OCI-LY7 (cell line): Measurements from ENCODE around the gene ARHGAP21. TPM values are rescaled to one million over a fixed set of nuclear protein-coding genes. Genes with fewer than 3 reads are reported as not detected.

Source experiments
- BruUV-seq: library from RNA; stranded (reverse); fragments of 400-500 nt; replicated peaks from 2 replicates; lab custom pipeline; 2021; lab: Mats Ljungman, UMichigan
- CTCF ChIA-PET: fragments of 300-600 bp; sonication (Branson Sonifier 250); formaldehyde crosslinking; loops from one replicate; lab custom pipeline; 2022; ENCODE audit warnings: antibody characterized with exemption; ENCODE audit not compliant: unreplicated experiment; lab: Charles Lee
- POLR2A ChIA-PET: fragments of 300-600 bp; sonication (Branson Sonifier 250); formaldehyde crosslinking; loops from one replicate; lab custom pipeline; 2022; ENCODE audit warnings: antibody characterized with exemption; lab: Charles Lee
- DNase-seq: peaks from one replicate; pipeline ENCODE4 v3.0.0-alpha.2; 2015; ENCODE audit warnings: low spot score
- H2AFZ ChIP-seq: fragments of 200-600 bp; sonication (generic), shearing (Covaris generic); 2 replicates; pipeline ENCODE4 v1.6.1; 2014; ENCODE audit warnings: mild to moderate bottlenecking, antibody characterized with exemption, low read length, moderate library complexity
- H3K27ac ChIP-seq: fragments of 200-600 bp; sonication (generic); 2 replicates; pipeline ENCODE4 v1.5.1; 2014; ENCODE audit warnings: mixed run types, low read depth, mild to moderate bottlenecking, moderate library complexity, low read length, inconsistent platforms; ENCODE audit not compliant: poor library complexity, severe bottlenecking
- H3K36me3 ChIP-seq: fragments of 200-600 bp; sonication (generic); 2 replicates; pipeline ENCODE4 v1.6.1; 2014; ENCODE audit warnings: mild to moderate bottlenecking, antibody characterized with exemption, low read length, moderate library complexity, mixed read lengths; ENCODE audit not compliant: insufficient read depth
- H3K4me1 ChIP-seq: fragments of 200-600 bp; sonication (generic); 2 replicates; pipeline ENCODE4 v1.5.1; 2014; ENCODE audit warnings: mild to moderate bottlenecking, low read length; ENCODE audit not compliant: insufficient read depth, poor library complexity, severe bottlenecking
- H3K4me2 ChIP-seq: fragments of 200-600 bp; sonication (generic); 2 replicates; pipeline ENCODE4 v1.6.1; 2014; ENCODE audit warnings: mild to moderate bottlenecking, low read length
- H3K4me3 ChIP-seq: fragments of 200-600 bp; sonication (generic); 2 replicates; pipeline ENCODE4 v1.5.1; 2014; ENCODE audit warnings: mild to moderate bottlenecking, low read depth, low read length; ENCODE audit not compliant: poor library complexity, severe bottlenecking
- H3K79me2 ChIP-seq: fragments of 200-600 bp; sonication (generic); 2 replicates; pipeline ENCODE4 v1.6.1; 2016; ENCODE audit warnings: low read depth, mild to moderate bottlenecking, low read length, moderate library complexity, mixed read lengths; ENCODE audit not compliant: insufficient read depth
- H3K9me2 ChIP-seq: fragments of 200-600 bp; sonication (generic); 2 replicates; pipeline ENCODE4 v1.6.1; 2016; ENCODE audit warnings: mild to moderate bottlenecking, low read length, mixed read lengths; ENCODE audit not compliant: insufficient read depth
- H3K9me3 ChIP-seq: fragments of 200-600 bp; sonication (generic); 2 replicates; pipeline ENCODE4 v1.6.1; 2014; ENCODE audit warnings: mild to moderate bottlenecking, mixed run types, low read length, mixed read lengths
- H4K20me1 ChIP-seq: fragments of 200-600 bp; sonication (generic); 2 replicates; pipeline ENCODE4 v1.6.1; 2014; ENCODE audit warnings: mild to moderate bottlenecking, antibody characterized with exemption, low read length, moderate library complexity, mixed read lengths; ENCODE audit not compliant: insufficient read depth
- EZH2phosphoT487 ChIP-seq: fragments of 200-600 bp; sonication (generic); IDR thresholded peaks from 2 replicates; pipeline ENCODE4 v1.6.1; 2018; ENCODE audit warnings: low read depth, borderline replicate concordance, mild to moderate bottlenecking, mixed run types, antibody characterized with exemption, low read length, moderate library complexity, mixed read lengths
- intact Hi-C: fragments of 100-400 bp; cut with micrococcal nuclease; formaldehyde crosslinking; loops from one replicate; pipeline ENCODE4 v1.10.0; 2022; ENCODE audit not compliant: unreplicated experiment
- total RNA-seq, 2 experiments: library from RNA; depleted of rRNA in 1 of 2; stranded (reverse); fragments of >200 nt in 1 of 2; shearing (Covaris generic) in 1 of 2; gene quantifications; 2 replicates each; pipeline ENCODE4 v1.2.3, GENCODE V29; 2014 to 2022
- TF ChIP-seq, protein P1 (sequence below): fragments of 200-600 bp; sonication (generic); conservative IDR thresholded peaks from 2 replicates; pipeline ENCODE4 v1.5.1; 2014; ENCODE audit warnings: mild to moderate bottlenecking, antibody characterized with exemption, low read length, moderate library complexity, mixed read lengths

Gene ARHGAP21
- total RNA-seq, 2 experiments from 2014 or later: 24.2 to 44.9 TPM

GRCh38 chr10:24574578-24575155 lies 149.0 kb downstream of the ARHGAP21 start:
- H3K27ac ChIP-seq: no peak overlapping the region
- ChIA-PET CTCF (no interaction called here), POLR2A (interaction anchor here (0.6 kb wide), 1 partner anchor 204 kb away, joined by 3 read pairs; no protein-coding TSS in a partner anchor)
- H3K79me2 ChIP-seq: no peaks in the 10 kb centered on the region
- TF ChIP-seq EZH2phosphoT487: no peak
- TF ChIP-seq, protein P1, sequence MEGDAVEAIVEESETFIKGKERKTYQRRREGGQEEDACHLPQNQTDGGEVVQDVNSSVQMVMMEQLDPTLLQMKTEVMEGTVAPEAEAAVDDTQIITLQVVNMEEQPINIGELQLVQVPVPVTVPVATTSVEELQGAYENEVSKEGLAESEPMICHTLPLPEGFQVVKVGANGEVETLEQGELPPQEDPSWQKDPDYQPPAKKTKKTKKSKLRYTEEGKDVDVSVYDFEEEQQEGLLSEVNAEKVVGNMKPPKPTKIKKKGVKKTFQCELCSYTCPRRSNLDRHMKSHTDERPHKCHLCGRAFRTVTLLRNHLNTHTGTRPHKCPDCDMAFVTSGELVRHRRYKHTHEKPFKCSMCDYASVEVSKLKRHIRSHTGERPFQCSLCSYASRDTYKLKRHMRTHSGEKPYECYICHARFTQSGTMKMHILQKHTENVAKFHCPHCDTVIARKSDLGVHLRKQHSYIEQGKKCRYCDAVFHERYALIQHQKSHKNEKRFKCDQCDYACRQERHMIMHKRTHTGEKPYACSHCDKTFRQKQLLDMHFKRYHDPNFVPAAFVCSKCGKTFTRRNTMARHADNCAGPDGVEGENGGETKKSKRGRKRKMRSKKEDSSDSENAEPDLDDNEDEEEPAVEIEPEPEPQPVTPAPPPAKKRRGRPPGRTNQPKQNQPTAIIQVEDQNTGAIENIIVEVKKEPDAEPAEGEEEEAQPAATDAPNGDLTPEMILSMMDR: no peak
- no peak for DNase-seq
- no peak overlapping the region for H3K4me2 ChIP-seq
- no peaks in the 10 kb centered on the region for H3K4me1 ChIP-seq
- no peaks in the 10 kb centered on the region for H3K9me3 ChIP-seq
- no peak overlapping the region for H3K4me3 ChIP-seq
- H3K9me2 ChIP-seq: no peaks in the 10 kb centered on the region
- no peaks in the 10 kb centered on the region for H4K20me1 ChIP-seq
- intact Hi-C loops: no loop called here
- BruUV-seq: no TSS peak
- no peak overlapping the region for H2AFZ ChIP-seq
- no peaks in the 10 kb centered on the region for H3K36me3 ChIP-seq

DNA sequence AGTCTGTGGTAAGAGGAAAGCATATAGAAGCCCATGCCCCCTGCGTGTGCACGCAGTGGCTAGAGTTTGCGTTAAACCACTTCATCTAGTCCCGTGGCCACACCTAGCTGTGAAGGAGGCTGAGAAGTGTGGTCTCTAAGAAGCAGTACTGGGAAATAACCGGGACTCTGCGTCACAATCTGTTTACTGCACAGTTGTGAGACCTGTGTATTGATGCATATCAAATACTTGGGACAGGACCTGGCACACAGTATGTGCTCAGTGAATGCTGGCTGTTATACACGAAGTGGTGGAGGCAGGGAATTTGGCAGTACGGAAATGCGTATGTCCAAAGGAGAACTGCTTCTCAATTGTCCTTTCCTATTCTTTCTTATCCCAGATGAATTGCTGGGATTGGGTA lies 149.5 kb downstream of the ARHGAP21 start:
- no peaks in the 10 kb centered on the region for H3K4me1 ChIP-seq
- POLR2A ChIA-PET: interaction anchor here (0.6 kb wide), 1 partner anchor 204 kb away, joined by 3 read pairs; no protein-coding TSS in a partner anchor
- no peaks in the 10 kb centered on the region for H3K9me3 ChIP-seq
- BruUV-seq: no TSS peak
- no peak for TF ChIP-seq EZH2phosphoT487
- TF ChIP-seq, protein P1: no peak
- no peaks in the 10 kb centered on the region for H3K36me3 ChIP-seq
- no peak overlapping the region for H3K4me2 ChIP-seq
- no peak overlapping the region for H2AFZ ChIP-seq
- DNase-seq: no peak
- CTCF ChIA-PET: no interaction called here
- H3K27ac ChIP-seq: no peak overlapping the region
- H3K79me2 ChIP-seq: no peaks in the 10 kb centered on the region
- no peaks in the 10 kb centered on the region for H3K9me2 ChIP-seq
- intact Hi-C loops: no loop called here
- no peak overlapping the region for H3K4me3 ChIP-seq
- H4K20me1 ChIP-seq: no peaks in the 10 kb centered on the region

GRCh38 chr10:24571870-24572450 lies 151.7 kb downstream of the ARHGAP21 start:
- ChIA-PET CTCF (no interaction called here), POLR2A (interaction anchor here (0.6 kb wide), 1 partner anchor 53 kb away, joined by 4 read pairs; no protein-coding TSS in a partner anchor)
- H2AFZ ChIP-seq: no peak overlapping the region
- intact Hi-C loops: no loop called here
- no peaks in the 10 kb centered on the region for H3K9me3 ChIP-seq
- H3K27ac ChIP-seq: no peak overlapping the region
- BruUV-seq: no TSS peak
- no peak overlapping the region for H3K4me2 ChIP-seq
- H3K4me3 ChIP-seq: no peak overlapping the region
- no peaks in the 10 kb centered on the region for H3K9me2 ChIP-seq
- no peak for DNase-seq
- H3K4me1 ChIP-seq: no peaks in the 10 kb centered on the region
- H4K20me1 ChIP-seq: no peaks in the 10 kb centered on the region
- no peaks in the 10 kb centered on the region for H3K36me3 ChIP-seq
- TF ChIP-seq, protein P1: no peak
- TF ChIP-seq EZH2phosphoT487: no peak
- H3K79me2 ChIP-seq: no peaks in the 10 kb centered on the region
